Measurements from ENCODE around the gene ITGB4.

The ITGB4 gene

DNA sequence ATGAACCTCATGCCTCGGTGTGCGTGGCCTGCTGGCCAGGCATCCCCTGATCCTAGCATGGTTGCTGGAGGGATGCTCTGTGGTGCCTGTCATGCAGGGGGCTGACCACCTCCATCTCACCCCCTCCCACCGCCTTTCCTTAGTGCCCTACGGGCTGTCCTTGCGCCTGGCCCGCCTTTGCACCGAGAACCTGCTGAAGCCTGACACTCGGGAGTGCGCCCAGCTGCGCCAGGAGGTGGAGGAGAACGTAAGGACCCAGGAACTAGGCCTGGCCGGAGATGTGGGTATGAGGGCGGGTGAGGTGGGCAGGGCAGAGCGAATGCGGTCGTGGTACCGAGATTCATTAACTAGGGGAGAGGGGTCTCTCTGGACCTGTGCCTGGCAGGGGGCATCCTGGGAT, 19.0 kb downstream of the ITGB4 start:
- H3K27ac ChIP-seq (ENCODE audit: low read length) = no peak overlapping the region
- TF ChIP-seq EZH2phosphoT487 (IDR thresholded peaks at IDR 0.05; ENCODE audit: low read depth) = no peak
- TF ChIP-seq, protein P1, sequence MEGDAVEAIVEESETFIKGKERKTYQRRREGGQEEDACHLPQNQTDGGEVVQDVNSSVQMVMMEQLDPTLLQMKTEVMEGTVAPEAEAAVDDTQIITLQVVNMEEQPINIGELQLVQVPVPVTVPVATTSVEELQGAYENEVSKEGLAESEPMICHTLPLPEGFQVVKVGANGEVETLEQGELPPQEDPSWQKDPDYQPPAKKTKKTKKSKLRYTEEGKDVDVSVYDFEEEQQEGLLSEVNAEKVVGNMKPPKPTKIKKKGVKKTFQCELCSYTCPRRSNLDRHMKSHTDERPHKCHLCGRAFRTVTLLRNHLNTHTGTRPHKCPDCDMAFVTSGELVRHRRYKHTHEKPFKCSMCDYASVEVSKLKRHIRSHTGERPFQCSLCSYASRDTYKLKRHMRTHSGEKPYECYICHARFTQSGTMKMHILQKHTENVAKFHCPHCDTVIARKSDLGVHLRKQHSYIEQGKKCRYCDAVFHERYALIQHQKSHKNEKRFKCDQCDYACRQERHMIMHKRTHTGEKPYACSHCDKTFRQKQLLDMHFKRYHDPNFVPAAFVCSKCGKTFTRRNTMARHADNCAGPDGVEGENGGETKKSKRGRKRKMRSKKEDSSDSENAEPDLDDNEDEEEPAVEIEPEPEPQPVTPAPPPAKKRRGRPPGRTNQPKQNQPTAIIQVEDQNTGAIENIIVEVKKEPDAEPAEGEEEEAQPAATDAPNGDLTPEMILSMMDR (IDR thresholded peaks at IDR 0.05; ENCODE audit: low read depth, low read length) = no peak
- H3K4me2 ChIP-seq (ENCODE audit: low read length) = no peak overlapping the region
- H3K27me3 ChIP-seq (ENCODE audit: low read depth, low read length) = no peaks in the 10 kb centered on the region
- peaks cover 14% of the 10 kb centered on the region for H3K4me1 ChIP-seq (ENCODE audit: low read length)
- no peaks in the 10 kb centered on the region for H3K79me2 ChIP-seq (ENCODE audit: low read length)
- no peak overlapping the region for H3K4me3 ChIP-seq (ENCODE audit: low read length)
- no peak overlapping the region for H3K9ac ChIP-seq (ENCODE audit: low read length)
- no peak overlapping the region for H2AFZ ChIP-seq (ENCODE audit: low read depth, low read length)
- H3K36me3 ChIP-seq (replicated peaks; ENCODE audit: low read depth, low read length) = no peaks in the 10 kb centered on the region
- no peaks in the 10 kb centered on the region for H3K9me3 ChIP-seq (ENCODE audit: insufficient read depth, low read length)
- no peaks in the 10 kb centered on the region for H4K20me1 ChIP-seq (ENCODE audit: insufficient read depth, low read length)

DNA sequence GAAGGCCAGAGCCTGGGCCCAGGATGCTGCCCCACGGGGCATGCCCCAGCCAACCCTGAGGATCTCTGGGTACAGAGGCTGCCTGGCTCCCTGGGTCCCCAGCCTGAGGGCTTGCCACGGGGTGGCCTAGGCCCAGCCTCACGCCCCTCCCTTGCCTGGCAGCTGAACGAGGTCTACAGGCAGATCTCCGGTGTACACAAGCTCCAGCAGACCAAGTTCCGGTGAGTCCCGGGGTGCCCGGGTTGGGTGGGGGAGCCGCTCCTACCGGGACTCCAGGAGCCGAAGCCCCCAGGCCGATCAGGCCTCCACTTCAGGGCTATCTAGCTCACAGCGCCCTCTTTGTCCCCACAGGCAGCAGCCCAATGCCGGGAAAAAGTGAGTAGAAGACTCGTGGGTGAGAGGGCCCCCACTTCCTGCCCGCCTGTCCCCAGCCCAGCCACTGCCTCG, 19.4 kb downstream of the ITGB4 start:
- H3K79me2 ChIP-seq (ENCODE audit: low read length) = no peaks in the 10 kb centered on the region
- TF ChIP-seq EZH2phosphoT487 (IDR thresholded peaks at IDR 0.05; ENCODE audit: low read depth) = no peak
- TF ChIP-seq, protein P1 (IDR thresholded peaks at IDR 0.05; ENCODE audit: low read depth, low read length) = peak; percentile 10; the same call in 1 of the 2 replicates
- no peaks in the 10 kb centered on the region for H3K9me3 ChIP-seq (ENCODE audit: insufficient read depth, low read length)
- H3K27ac ChIP-seq (ENCODE audit: low read length) = no peak overlapping the region
- H3K27me3 ChIP-seq (ENCODE audit: low read depth, low read length) = no peaks in the 10 kb centered on the region
- no peaks in the 10 kb centered on the region for H4K20me1 ChIP-seq (ENCODE audit: insufficient read depth, low read length)
- H3K9ac ChIP-seq (ENCODE audit: low read length) = no peak overlapping the region
- peaks cover 14% of the 10 kb centered on the region for H3K4me1 ChIP-seq (ENCODE audit: low read length)
- H2AFZ ChIP-seq (ENCODE audit: low read depth, low read length) = no peak overlapping the region
- H3K4me2 ChIP-seq (ENCODE audit: low read length) = no peak overlapping the region
- no peaks in the 10 kb centered on the region for H3K36me3 ChIP-seq (replicated peaks; ENCODE audit: low read depth, low read length)
- H3K4me3 ChIP-seq (ENCODE audit: low read length) = no peak overlapping the region

DNA sequence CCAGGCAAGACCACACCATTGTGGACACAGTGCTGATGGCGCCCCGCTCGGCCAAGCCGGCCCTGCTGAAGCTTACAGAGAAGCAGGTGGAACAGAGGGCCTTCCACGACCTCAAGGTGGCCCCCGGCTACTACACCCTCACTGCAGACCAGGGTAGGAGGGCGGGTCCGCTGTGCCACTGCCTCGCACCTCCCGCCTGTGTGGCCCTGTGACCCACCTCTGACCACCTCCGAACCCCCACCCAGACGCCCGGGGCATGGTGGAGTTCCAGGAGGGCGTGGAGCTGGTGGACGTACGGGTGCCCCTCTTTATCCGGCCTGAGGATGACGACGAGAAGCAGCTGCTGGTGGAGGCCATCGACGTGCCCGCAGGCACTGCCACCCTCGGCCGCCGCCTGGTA, 21.1 kb downstream of the ITGB4 start:
- Histone ChIP-seq H3K4me2 (ENCODE audit: low read length) (no peak overlapping the region), H3K4me3 (ENCODE audit: low read length) (no peak overlapping the region), H3K9ac (ENCODE audit: low read length) (no peak overlapping the region), H3K36me3 (replicated peaks; ENCODE audit: low read depth, low read length) (no peaks in the 10 kb centered on the region), H3K79me2 (ENCODE audit: low read length) (no peaks in the 10 kb centered on the region), H3K27me3 (ENCODE audit: low read depth, low read length) (no peaks in the 10 kb centered on the region), H4K20me1 (ENCODE audit: insufficient read depth, low read length) (no peaks in the 10 kb centered on the region), H3K9me3 (ENCODE audit: insufficient read depth, low read length) (no peaks in the 10 kb centered on the region), H2AFZ (ENCODE audit: low read depth, low read length) (no peak overlapping the region), H3K27ac (ENCODE audit: low read length) (no peak overlapping the region), H3K4me1 (ENCODE audit: low read length) (peaks cover 14% of the 10 kb centered on the region)
- TF ChIP-seq EZH2phosphoT487 (IDR thresholded peaks at IDR 0.05; ENCODE audit: low read depth) = no peak
- TF ChIP-seq, protein P1 (IDR thresholded peaks at IDR 0.05; ENCODE audit: low read depth, low read length) = no peak

DNA sequence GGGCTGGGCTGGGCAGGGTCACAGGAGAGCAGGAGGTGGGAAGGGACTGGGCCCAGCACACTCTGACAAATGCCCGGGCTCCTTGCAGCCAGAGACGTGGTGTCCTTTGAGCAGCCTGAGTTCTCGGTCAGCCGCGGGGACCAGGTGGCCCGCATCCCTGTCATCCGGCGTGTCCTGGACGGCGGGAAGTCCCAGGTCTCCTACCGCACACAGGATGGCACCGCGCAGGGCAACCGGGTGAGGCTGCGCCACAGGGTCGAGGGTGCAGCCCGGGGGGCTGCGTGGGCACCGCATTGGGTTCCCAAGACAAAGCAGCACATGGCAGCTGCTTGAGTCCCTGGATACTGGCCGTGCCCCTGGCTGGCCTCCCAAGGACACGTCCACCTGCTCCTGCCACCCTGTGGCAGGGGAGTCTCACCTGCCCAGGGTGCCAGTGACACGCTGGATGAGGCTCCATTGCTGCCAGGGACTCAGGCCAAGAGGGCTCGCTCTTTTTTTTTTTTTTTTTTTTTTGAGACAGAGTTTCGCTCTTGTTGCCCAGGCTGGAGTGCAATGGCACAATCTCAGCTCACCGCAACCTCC, 22.5 kb downstream of the ITGB4 start:
- Histone ChIP-seq H3K4me2 (ENCODE audit: low read length) (no peak overlapping the region), H3K4me1 (ENCODE audit: low read length) (peaks cover 4% of the 10 kb centered on the region), H3K79me2 (ENCODE audit: low read length) (no peaks in the 10 kb centered on the region), H2AFZ (ENCODE audit: low read depth, low read length) (no peak overlapping the region), H3K9ac (ENCODE audit: low read length) (no peak overlapping the region), H3K9me3 (ENCODE audit: insufficient read depth, low read length) (no peaks in the 10 kb centered on the region), H3K4me3 (ENCODE audit: low read length) (no peak overlapping the region), H3K36me3 (replicated peaks; ENCODE audit: low read depth, low read length) (no peaks in the 10 kb centered on the region), H3K27me3 (ENCODE audit: low read depth, low read length) (no peaks in the 10 kb centered on the region), H4K20me1 (ENCODE audit: insufficient read depth, low read length) (no peaks in the 10 kb centered on the region), H3K27ac (ENCODE audit: low read length) (no peak overlapping the region)
- TF ChIP-seq EZH2phosphoT487 (IDR thresholded peaks at IDR 0.05; ENCODE audit: low read depth) = no peak
- TF ChIP-seq, protein P1 (IDR thresholded peaks at IDR 0.05; ENCODE audit: low read depth, low read length) = no peak

Data from OCI-LY3 (cell line).